Measurements from ENCODE around the gene BST2. TPM values are rescaled to one million over a fixed set of nuclear protein-coding genes. Genes with fewer than 3 reads are reported as not detected.
A peak's percentile ranks its signal among the peaks of the same experiment; 100 is the strongest.

Gene BST2
- total and polyA plus RNA-seq, 10 of the 15 experiments (the other 5 are each of a cell fraction or from before 2014, with no cell fraction given), result 16.6 to 372 (median 264) TPM

DNA sequence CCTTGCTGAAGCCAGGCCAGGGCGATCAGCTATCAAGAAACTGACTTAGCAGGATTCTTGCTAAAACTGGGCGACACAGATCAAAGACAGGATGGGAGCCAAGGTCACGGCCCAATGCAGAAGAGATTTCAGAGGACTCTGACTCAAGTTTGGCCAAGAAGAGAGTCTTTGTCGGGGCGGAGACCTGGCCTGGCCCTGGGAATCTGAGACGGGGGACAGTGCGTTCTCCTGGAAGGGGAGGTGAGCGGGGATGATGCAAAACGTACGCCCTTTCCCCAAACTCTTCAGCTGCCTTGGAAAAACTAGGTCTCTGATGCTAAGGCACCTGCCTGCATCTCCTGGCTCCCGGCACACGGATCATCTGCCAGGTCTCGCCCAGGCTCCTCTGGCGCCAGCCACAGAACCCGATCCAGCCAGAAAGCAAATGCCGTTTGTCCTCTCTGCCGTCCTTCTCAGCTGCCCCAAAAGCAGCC lies 24.2 kb upstream of the BST2 start:
- ChIA-PET RAD21 (ENCODE audit: unreplicated experiment) (interaction anchor here (0.7 kb wide), 1 partner anchor 621 kb away, joined by 3 read pairs; no protein-coding TSS in a partner anchor), SMC1A (ENCODE audit: uncharacterized antibody, unreplicated experiment) (no interaction called here), POLR2A (interaction anchor here (0.5 to 1.2 kb wide), 3 partner anchors 10 to 71 kb away, joined by 3 to 5 read pairs (median 3); no protein-coding TSS in a partner anchor), CTCF (interaction anchor here (0.9 to 1.6 kb wide), 2 partner anchors 10 to 36 kb away, joined by 3 read pairs; partner anchors contain the start of gene MVB12A)
- DNase-seq (ENCODE audit: low read depth, low spot score), result no peak
- 0 out of 2 replicates have a peak, but pooled peaks cover 1% of the 10 kb centered on the region for H3K4me1 ChIP-seq (ENCODE audit: control insufficient read depth, insufficient read depth, low read length)
- no peak for TF ChIP-seq NR2F1 (conservative IDR thresholded peaks at IDR 0.05)
- TF ChIP-seq PAX8 (IDR thresholded peaks at IDR 0.05), result no peak
- TF ChIP-seq, protein P1, sequence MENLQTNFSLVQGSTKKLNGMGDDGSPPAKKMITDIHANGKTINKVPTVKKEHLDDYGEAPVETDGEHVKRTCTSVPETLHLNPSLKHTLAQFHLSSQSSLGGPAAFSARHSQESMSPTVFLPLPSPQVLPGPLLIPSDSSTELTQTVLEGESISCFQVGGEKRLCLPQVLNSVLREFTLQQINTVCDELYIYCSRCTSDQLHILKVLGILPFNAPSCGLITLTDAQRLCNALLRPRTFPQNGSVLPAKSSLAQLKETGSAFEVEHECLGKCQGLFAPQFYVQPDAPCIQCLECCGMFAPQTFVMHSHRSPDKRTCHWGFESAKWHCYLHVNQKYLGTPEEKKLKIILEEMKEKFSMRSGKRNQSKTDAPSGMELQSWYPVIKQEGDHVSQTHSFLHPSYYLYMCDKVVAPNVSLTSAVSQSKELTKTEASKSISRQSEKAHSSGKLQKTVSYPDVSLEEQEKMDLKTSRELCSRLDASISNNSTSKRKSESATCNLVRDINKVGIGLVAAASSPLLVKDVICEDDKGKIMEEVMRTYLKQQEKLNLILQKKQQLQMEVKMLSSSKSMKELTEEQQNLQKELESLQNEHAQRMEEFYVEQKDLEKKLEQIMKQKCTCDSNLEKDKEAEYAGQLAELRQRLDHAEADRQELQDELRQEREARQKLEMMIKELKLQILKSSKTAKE (IDR thresholded peaks at IDR 0.05; ENCODE audit: low read depth, poor library complexity, severe bottlenecking), result no peak
- no TSS peak for BruUV-seq (replicated peaks)
- H3K4me3 ChIP-seq, result no peak overlapping the region
- 84% methylated on average over 17 of the region's 17 CpGs for WGBS (ENCODE audit: insufficient coverage, insufficient replicate concordance, low lambda C conversion rate, missing lambda C conversion rate)
- no peaks in the 10 kb centered on the region for H3K36me3 ChIP-seq (ENCODE audit: control insufficient read depth in 2 of 2, insufficient read depth in 2 of 2, low read length in 1 of 2)
- H3K27ac ChIP-seq (ENCODE audit: control insufficient read depth, insufficient read depth), result no peak overlapping the region
- no peak overlapping the region for H3K9ac ChIP-seq (ENCODE audit: control insufficient read depth, insufficient read depth, low read length)
- H3K9me3 ChIP-seq (replicated peaks; ENCODE audit: control insufficient read depth, insufficient read depth, low read length), result no peaks in the 10 kb centered on the region
- no peak overlapping the region for H3K4me2 ChIP-seq (ENCODE audit: control insufficient read depth, insufficient read depth)
- no peaks in the 10 kb centered on the region for H3K79me2 ChIP-seq (ENCODE audit: control insufficient read depth, insufficient read depth, low read length)
- intact Hi-C loops (cut with micrococcal nuclease; ENCODE audit: unreplicated experiment) (no loop called here), in situ Hi-C loops (cut with MboI) (no loop called here)
- H3K27me3 ChIP-seq (replicated peaks in 1 of 2; ENCODE audit: control insufficient read depth in 2 of 2, insufficient read depth in 2 of 2, low read length in 1 of 2), result no peaks in the 10 kb centered on the region
- no peak for FAIRE-seq
- H4K20me1 ChIP-seq (ENCODE audit: control insufficient read depth, insufficient read depth), result no peaks in the 10 kb centered on the region
- no peak overlapping the region for H2AFZ ChIP-seq (ENCODE audit: control insufficient read depth, low read depth, low read length)
- ATAC-seq, result no peak

DNA sequence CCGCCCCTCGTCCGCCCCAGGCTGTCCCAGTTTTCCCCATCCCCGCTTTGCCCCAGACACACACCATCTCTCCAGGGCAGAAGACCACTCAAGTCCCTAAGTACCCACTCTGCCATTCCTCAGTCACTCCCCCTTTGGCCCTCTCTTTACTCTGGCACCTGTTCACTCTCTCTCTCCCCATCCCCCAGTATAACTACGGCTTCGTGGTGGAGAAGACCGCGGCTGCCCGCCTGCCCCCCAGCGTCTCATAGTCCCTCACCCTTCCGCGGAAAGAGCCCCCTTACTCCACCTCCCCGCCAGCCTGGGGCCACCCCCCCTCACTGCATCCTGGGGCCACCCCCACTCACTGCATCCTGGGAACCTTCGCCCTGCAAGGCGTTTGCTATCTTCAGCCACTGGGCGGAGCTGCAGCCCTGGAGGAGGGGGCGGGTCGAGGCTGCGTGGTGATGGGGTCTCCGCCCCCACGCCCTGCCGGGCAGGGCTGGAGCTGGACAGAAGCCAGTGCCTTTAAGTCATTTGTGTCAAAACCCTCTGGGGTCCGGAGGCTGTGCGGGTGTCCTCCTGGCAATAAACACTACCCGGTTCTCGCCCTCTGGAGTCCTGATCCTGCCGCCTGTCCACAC lies 19.4 kb upstream of the BST2 start:
- WGBS (ENCODE audit: insufficient coverage, insufficient replicate concordance, low lambda C conversion rate, missing lambda C conversion rate), result 50% methylated on average over 25 of the region's 27 CpGs
- ChIA-PET CTCF (interaction anchor here (1.1 to 1.4 kb wide), 3 partner anchors 11 to 41 kb away, joined by 3 to 4 read pairs (median 3); partner anchors contain the start of gene CCDC194), RAD21 (ENCODE audit: unreplicated experiment) (no interaction called here), POLR2A (no interaction called here), SMC1A (ENCODE audit: uncharacterized antibody, unreplicated experiment) (no interaction called here)
- Histone ChIP-seq H3K4me2 (ENCODE audit: control insufficient read depth, insufficient read depth) (no peak overlapping the region), H3K79me2 (ENCODE audit: control insufficient read depth, insufficient read depth, low read length) (peaks cover 2% of the 10 kb centered on the region; the same call in 1 of the 2 replicates), H3K4me3 (no peak overlapping the region), H2AFZ (ENCODE audit: control insufficient read depth, low read depth, low read length) (no peak overlapping the region; the same call in 1 of the 2 replicates), H3K36me3 (ENCODE audit: control insufficient read depth in 2 of 2, insufficient read depth in 2 of 2, low read length in 1 of 2) (no peaks in the 10 kb centered on the region), H3K9ac (ENCODE audit: control insufficient read depth, insufficient read depth, low read length) (no peak overlapping the region), H3K9me3 (replicated peaks; ENCODE audit: control insufficient read depth, insufficient read depth, low read length) (no peaks in the 10 kb centered on the region), H3K4me1 (ENCODE audit: control insufficient read depth, insufficient read depth, low read length) (peaks cover 3% of the 10 kb centered on the region; the same call in 1 of the 2 replicates), H4K20me1 (ENCODE audit: control insufficient read depth, insufficient read depth) (no peaks in the 10 kb centered on the region), H3K27me3 (replicated peaks in 1 of 2; ENCODE audit: control insufficient read depth in 2 of 2, insufficient read depth in 2 of 2, low read length in 1 of 2) (no peaks in the 10 kb centered on the region), H3K27ac (ENCODE audit: control insufficient read depth, insufficient read depth) (no peak overlapping the region)
- no peak for DNase-seq (ENCODE audit: low read depth, low spot score)
- BruUV-seq (replicated peaks), result no TSS peak
- no peak for FAIRE-seq
- intact Hi-C loops (cut with micrococcal nuclease; ENCODE audit: unreplicated experiment), result no loop called here
- ATAC-seq, result peak; percentile 78
- in situ Hi-C loops (cut with MboI), result no loop called here
- TF ChIP-seq ZBTB40 (IDR thresholded peaks at IDR 0.05; ENCODE audit: borderline replicate concordance) (no peak), MTA2 (IDR thresholded peaks at IDR 0.05; ENCODE audit: low read depth) (no peak), PML (IDR thresholded peaks at IDR 0.05; ENCODE audit: low read length) (no peak), EGR1 (IDR thresholded peaks at IDR 0.05; ENCODE audit: borderline replicate concordance in 1 of 2, low read depth in 2 of 2, low read length in 2 of 2) (peak in 1 of 2 experiments; percentile 58; a peak in 1 of 3 replicates), NR2C1 (IDR thresholded peaks at IDR 0.05) (no peak), RAD21 (IDR thresholded peaks at IDR 0.05; ENCODE audit: insufficient read depth, low read depth, low read length) (peak; percentile 52), CBX5 (IDR thresholded peaks at IDR 0.05; ENCODE audit: low read depth) (no peak)
